Stimulated activated CD8-positive, alpha-beta memory T cell treated with anti-CD3 and anti-CD28 coated beads, Interleukin-7, amount 100 ng/mL, for 1 hour (primary cell): ENCODE measurements around the gene LRRC52.
"Not testable (repeated sequence)": the region's sequence is repeated elsewhere in the genome, so short reads cannot be mapped to it uniquely, and the experiment has no call there.

Source experiments
- DNase-seq, 2 donors: peaks; one replicate each; pipeline ENCODE4 v3.0.0-alpha.2; 2020; ENCODE audit warnings: low read depth in 2 of 2

LRRC52 gene

DNA sequence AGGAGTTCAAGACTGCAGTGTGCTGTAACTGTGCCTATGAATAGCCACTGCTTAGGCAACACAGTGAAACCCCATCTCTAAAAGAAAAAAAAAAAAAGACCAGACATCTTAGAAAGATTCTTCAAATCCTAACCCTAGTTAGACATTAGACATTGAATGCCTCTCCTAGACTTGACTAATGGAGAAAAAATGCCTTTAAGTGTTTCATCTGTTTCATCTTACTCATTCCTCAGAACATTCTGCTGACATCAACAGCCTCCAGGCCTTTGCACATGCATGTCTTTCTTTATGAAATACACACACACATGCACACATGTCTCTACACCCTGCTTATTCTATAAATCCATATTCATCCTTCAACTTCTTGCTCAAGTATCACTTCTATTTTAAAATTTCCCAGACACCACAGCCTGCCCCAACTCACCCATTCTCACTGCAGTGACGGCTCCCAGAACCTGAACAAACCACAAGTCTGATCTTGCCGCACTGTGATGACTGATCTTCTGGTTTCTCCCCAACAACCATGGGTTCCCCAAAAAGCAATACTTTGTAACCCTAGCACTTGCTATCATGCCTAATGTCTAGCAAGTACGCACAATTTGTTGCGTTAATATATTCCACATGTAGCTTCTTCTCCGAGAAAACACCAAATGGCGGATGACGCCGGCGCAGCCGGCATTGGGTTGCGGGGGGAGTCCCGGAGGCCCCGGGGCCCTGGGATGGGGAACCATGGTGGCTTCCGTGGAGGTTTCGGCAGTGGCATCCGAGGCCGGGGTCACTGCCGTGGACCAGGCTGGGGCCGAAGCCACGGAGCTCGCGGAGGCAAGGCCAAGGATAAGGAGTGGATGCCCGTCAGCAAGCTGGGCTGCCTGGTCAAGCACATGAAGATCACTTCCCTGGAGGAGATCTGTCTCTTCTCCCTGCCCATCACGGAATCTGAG lies 37.4 kb downstream of the LRRC52 start:
- no peak for DNase-seq

DNA sequence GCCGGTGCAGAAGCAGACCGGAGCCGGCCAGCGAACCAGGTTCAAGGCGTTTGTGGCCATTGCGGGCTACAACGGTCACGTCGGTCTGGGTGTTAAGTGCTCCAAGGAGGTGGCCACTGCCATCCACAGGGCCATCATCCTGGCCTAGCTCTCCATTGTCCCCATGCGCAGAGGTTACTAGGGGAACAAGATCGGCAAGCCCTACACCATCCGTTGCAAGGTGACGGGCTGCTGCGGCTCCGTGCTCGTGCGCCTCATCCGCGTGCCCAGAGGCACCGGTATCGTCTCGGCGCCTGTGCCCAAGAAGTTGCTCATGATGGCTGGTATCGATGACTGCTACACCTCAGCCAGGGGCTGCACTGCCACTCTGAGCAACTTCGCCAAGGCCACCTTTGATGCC lies 38.1 kb downstream of the LRRC52 start:
- no peak for DNase-seq

DNA sequence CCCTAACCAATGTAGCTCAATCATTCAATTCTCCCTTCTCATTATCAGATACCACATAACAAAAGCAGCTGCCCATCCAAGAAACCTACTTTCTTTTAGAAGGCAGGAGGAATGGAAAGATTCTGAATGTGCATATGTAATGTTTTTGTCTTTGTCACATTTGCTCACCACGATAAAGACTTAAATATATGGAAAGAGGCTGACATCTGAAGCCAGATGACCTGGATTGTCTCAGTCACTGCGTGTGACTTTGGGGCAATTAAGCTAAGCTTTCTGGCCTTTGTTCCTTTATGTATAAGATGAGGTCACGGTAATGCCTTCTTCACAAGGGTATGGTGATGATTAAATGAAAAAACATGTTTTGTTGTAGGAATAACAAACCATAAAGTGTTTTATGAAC lies 42.6 kb downstream of the LRRC52 start:
- no peak for DNase-seq

GRCh38 chr1:165591391-165591790 lies 47.6 kb downstream of the LRRC52 start:
- not testable (repeated sequence) for DNase-seq

GRCh38 chr1:165592945-165593823 lies 49.4 kb downstream of the LRRC52 start:
- peak; percentile 58 to 69 for DNase-seq

DNA sequence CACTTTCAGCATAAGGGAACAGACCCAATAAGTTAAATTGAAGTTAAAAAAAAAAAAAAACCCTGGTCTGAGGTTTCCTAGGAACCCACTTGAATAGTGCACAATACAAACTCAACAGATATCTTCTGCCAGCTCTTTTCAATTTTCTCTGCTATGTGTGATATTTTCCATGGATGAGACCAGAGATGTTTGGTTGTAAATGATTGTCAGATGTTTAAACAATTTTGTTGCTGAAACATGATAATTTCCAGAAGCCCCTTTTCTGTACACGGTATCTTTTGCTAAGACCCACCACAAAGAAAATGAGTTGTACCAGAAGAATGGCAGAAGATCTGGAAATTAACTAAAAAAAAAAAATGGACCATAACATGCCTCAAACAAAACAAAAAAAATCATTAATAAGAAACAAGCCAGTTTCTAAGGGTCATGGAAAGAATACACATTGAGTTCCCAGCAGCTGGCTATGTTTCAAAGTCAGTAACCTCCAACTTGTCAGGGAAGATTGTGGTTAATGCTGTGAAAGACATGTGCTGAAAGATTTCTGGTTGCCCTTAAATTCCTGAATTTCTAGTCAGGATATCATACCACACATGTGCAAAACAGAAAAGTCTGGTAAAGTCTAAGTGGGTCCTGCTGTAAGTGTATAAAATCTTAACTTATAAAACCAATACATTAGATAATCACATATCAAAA lies 51.6 kb downstream of the LRRC52 start:
- no peak for DNase-seq

DNA sequence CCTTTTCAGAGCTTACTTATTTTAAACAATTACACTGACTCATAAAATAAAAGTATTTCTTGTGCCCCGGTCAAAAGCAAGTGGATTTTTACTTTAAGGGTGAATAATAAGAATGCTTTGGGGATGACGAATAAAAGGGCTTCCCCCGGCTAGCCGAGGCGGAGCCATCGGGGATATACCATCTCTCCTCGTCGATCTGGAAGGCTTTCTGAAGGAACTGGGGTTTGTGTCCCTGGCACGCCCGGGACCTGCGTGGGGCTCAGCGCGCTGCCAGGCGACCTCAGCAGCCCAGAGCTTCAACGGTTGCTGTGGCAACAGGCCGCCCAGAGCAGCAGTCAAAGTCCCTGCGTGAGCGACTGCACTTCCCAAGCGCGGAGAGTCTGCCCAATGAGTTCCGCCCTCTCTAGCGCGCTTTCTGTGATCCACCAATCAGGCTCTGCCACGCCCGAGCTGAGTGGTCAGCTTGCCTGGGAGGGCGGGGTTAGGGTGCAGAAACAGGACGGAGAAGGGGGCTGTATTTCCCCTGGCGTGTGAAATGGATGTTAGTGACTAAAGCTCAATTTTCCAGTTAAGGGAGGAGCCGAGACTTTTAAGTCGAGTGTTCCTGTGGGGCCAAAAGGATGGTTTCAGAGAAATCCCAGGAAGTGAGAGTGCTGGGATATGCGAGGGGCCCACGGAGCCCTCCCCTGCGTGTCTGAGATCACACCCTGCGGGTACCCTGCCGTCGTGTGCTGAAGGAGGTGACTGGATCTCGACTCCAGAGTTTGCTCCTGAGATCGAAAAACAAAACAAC lies 54.3 kb downstream of the LRRC52 start:
- peak; percentile 81 to 82 for DNase-seq

GRCh38 chr1:165598676-165599059 lies 54.9 kb downstream of the LRRC52 start:
- no peak for DNase-seq

- DNase-seq = no peak
These were observed 57.0 kb downstream of the LRRC52 start for GRCh38 chr1:165600793-165601192.

DNA sequence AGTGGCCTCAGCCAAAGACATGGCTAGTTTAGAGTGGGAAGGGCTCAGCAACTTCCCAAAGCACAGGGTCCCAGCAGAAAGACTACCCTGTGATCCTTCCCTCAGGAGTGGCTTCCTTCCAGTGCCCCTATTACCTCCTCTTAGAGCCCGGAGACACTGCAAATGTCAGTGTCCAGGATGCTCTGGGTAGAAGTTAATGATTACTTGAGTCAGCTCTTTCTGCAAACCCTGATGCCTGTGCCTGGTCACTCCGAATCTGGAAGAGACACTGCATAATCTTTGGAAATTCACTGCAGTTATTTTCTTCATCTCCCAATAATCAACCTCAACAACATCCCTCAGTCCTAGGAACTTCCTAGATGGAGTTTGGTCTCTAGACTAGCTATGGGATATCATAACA lies 60.0 kb downstream of the LRRC52 start:
- no peak for DNase-seq

DNA sequence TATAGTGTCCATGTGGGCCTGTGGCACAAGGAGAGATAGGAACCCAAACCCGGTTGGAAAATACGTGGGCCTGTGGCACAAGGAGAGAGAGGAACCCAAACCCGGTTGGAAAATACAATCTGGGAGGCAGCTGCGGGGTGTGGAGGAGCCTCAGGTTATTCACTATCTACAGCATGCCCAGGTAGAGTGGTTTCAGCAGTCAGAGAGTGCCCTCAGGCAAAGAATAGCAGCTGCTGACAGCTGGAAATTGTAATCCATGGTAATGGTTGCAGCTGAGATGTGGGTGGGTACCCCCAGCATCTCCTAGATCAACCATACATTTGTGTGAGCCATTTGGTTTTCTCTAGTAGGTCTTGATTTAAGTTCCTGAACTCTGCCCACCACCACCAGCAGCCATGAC lies 61.4 kb downstream of the LRRC52 start:
- DNase-seq = no peak

DNA sequence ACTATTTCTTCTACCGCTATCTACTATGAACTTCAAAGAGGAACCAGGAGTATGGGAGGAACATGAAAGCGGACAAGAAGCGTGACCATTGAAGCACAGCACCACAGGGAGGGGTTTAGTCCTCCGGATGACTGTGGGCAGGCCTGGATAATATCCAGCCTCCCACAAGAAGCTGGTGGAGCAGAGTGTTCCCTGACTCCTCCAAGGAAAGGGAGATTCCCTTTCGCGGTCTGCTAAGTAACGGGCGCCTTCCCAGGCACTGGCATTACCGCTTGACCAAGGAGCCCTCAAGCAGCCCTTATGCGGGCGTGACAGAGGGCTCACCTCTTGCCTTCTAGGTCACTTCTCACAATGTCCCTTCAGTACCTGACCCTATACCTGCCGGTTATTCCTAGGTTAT lies 62.9 kb downstream of the LRRC52 start:
- DNase-seq = not testable (repeated sequence)

DNA sequence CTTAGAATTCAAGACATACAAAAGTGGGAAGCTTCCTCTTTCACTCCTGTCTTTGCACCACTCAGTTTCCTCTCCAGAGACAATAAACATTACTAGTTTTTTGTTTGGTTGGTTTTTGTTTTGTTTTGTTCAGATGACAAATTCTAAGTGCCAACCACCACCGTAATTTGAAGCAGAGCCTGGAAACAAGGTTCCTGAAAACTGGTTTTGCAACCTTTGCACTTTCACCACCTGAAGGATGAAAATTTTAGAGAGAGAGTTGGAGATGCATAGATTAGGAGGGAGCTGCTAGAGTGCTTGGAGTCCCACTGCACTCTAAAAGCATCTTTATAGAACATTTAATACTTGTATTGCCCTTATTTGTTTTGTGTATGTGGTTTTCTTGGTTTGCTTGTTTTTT lies 67.1 kb downstream of the LRRC52 start:
- DNase-seq = no peak

DNA sequence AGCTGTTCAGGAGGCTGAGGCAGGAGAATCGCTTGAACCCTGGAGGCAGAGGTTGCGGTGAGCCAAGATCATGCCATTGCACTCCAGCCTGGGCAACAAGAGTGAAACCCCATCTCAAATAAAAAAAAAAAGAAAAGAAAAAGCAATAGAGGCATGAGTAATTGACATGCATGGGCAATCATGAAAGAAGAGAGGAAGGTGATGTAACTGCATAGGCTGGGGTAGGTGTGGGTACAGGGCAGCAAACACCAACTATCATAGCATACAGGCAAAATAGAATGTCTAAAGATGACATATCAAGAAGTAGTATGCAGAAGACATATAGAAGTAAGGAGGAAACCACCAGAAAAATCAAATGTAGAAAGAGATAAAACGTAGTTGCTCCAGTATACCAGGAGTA lies 68.3 kb downstream of the LRRC52 start:
- DNase-seq = no peak
